IPS-20b (cell line): Measurements from ENCODE around the gene LMF2.
A peak's percentile ranks its signal among the peaks of the same experiment; 100 is the strongest.

Experiments used
- H3K27ac ChIP-seq: one replicate; pipeline ENCODE4 v1.5.1; 2013; ENCODE audit warnings: low read length
- H3K27me3 ChIP-seq: 2 replicates; pipeline ENCODE4 v1.6.1; 2013; ENCODE audit warnings: mild to moderate bottlenecking, low read length, inconsistent platforms; ENCODE audit not compliant: insufficient read depth
- H3K36me3 ChIP-seq: 2 replicates; pipeline ENCODE4 v1.6.1; 2013; ENCODE audit warnings: low read depth, mild to moderate bottlenecking, inconsistent platforms, low read length, moderate library complexity; ENCODE audit not compliant: insufficient read depth
- H3K4me1 ChIP-seq: 2 replicates; pipeline ENCODE4 v1.6.1; 2013; ENCODE audit warnings: mild to moderate bottlenecking, control low read depth, inconsistent platforms, low read length, moderate library complexity; ENCODE audit not compliant: insufficient read depth
- H3K4me3 ChIP-seq: 2 replicates; pipeline ENCODE4 v1.5.1; 2013; ENCODE audit warnings: mild to moderate bottlenecking, low read length, inconsistent platforms
- H3K9ac ChIP-seq: 2 replicates; pipeline ENCODE4 v1.6.1; 2013; ENCODE audit warnings: low read depth, mild to moderate bottlenecking, inconsistent platforms, low read length, moderate library complexity
- H3K9me3 ChIP-seq: 2 replicates; pipeline ENCODE4 v1.6.1; 2013; ENCODE audit warnings: mild to moderate bottlenecking, low read depth, low read length, inconsistent platforms; ENCODE audit not compliant: insufficient read depth

LMF2 gene

GRCh38 chr22:50482107-50483074 lies 25.1 kb downstream of the LMF2 start:
- Histone ChIP-seq H3K9me3 (no peaks in the 10 kb centered on the region), H3K36me3 (no peaks in the 10 kb centered on the region), H3K4me1 (no peaks in the 10 kb centered on the region), H3K4me3 (peak overlapping the region; percentile 68), H3K27me3 (peaks cover 34% of the 10 kb centered on the region), H3K27ac (no peak overlapping the region), H3K9ac (peak overlapping the region; percentile 70; the same call in 1 of the 2 replicates)

GRCh38 chr22:50481440-50482106 lies 25.9 kb downstream of the LMF2 start, which contains the start of gene ADM2:
ADM2 (plus strand) TSS chr22:50481543; CDS start chr22:50481848, 305 bp downstream.
- no peaks in the 10 kb centered on the region for H3K36me3 ChIP-seq
- no peak within 1 kb of the TSS for H3K27ac ChIP-seq
- peak within 1 kb of the TSS; percentile 70; the same call in 1 of the 2 replicates for H3K9ac ChIP-seq
- peak within 1 kb of the TSS; percentile 68 for H3K4me3 ChIP-seq
- no peaks in the 10 kb centered on the region for H3K9me3 ChIP-seq
- H3K27me3 ChIP-seq, result peaks cover 34% of the 10 kb centered on the region
- H3K4me1 ChIP-seq, result no peaks in the 10 kb centered on the region

DNA sequence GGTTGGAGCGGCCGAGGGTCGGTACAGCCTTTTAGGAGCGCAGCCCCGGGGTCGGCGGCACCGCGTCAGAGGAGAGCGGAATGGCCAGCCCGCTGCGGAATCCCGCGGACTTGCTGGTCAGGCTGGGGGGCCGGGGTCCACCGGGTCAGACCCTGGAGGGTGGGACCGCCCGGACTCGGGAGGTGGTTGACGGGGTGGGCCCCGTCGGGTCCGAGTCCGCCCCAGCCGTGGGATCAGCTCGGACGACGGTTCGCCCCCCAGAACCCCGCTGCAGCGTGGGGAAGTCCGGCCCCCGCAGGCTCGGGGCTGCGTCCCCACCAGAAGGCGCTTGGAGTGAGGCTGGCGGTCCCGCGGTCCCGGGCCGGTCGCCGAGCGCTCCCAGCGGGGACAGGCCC lies 26.5 kb downstream of the LMF2 start:
- no peaks in the 10 kb centered on the region for H3K36me3 ChIP-seq
- H3K9me3 ChIP-seq, result no peaks in the 10 kb centered on the region
- H3K27ac ChIP-seq, result no peak overlapping the region
- peaks cover 34% of the 10 kb centered on the region for H3K27me3 ChIP-seq
- H3K4me3 ChIP-seq, result peak overlapping the region; percentile 68; the same call in 1 of the 2 replicates
- H3K9ac ChIP-seq, result peak overlapping the region; percentile 45; the same call in 1 of the 2 replicates
- H3K4me1 ChIP-seq, result no peaks in the 10 kb centered on the region

- Histone ChIP-seq H3K4me1 (peaks cover 5% of the 10 kb centered on the region; the same call in 1 of the 2 replicates), H3K27ac (no peak overlapping the region), H3K36me3 (no peaks in the 10 kb centered on the region), H3K27me3 (peaks cover 34% of the 10 kb centered on the region), H3K9me3 (no peaks in the 10 kb centered on the region), H3K4me3 (no peak overlapping the region), H3K9ac (no peak overlapping the region)
Observed at GRCh38 chr22:50479721-50480120, 27.8 kb downstream of the LMF2 start.

DNA sequence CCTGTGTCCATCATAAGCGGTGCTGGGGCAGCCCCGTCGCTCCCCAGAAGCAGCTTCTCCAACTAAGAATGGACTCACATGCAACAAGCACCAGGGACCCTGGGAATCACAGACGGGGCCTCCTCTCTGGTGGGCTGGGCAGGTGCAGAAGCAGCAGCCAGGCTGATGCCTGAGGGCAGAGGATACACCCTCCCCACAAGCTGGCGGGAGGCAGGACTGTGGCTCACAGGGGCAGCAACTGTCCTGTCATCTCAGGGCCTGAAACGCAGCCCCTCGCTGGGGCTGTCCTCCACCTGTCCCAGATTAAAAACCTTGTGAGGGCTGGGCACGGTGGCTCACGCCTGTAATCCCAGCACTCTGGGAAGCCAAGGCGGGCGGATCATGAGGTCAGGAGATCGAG lies 29.6 kb downstream of the LMF2 start:
- H3K9me3 ChIP-seq, result no peaks in the 10 kb centered on the region
- H3K36me3 ChIP-seq, result no peaks in the 10 kb centered on the region
- H3K4me1 ChIP-seq, result peaks cover 11% of the 10 kb centered on the region; the same call in 1 of the 2 replicates
- H3K27me3 ChIP-seq, result peaks cover 34% of the 10 kb centered on the region
- H3K27ac ChIP-seq, result no peak overlapping the region
- H3K4me3 ChIP-seq, result no peak overlapping the region
- H3K9ac ChIP-seq, result no peak overlapping the region

GRCh38 chr22:50476868-50477267 lies 30.6 kb downstream of the LMF2 start:
- peaks cover 11% of the 10 kb centered on the region; the same call in 1 of the 2 replicates for H3K4me1 ChIP-seq
- H3K36me3 ChIP-seq, result no peaks in the 10 kb centered on the region

DNA sequence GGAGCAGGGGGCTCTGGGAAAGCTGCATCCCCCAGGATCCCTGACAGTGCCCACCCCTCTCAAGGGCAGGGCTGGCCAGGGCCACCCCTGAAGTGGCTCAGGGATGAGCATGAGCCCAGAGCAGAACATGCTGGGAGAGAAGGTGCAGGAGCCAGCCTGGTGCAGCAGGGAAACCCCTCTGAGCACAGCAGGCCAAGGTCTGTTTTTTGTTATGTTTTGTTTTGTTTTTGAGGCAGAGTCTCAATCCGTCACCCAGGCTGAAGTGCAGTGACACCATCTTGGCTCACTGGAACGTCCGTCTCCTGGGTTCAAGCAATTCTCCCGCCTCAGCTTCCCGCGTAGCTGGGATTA lies 31.9 kb downstream of the LMF2 start:
- H3K36me3 ChIP-seq, result no peaks in the 10 kb centered on the region
- no peak overlapping the region for H3K27ac ChIP-seq
- peak overlapping the region; percentile 58; the same call in 1 of the 2 replicates for H3K9ac ChIP-seq
- no peaks in the 10 kb centered on the region for H3K9me3 ChIP-seq
- H3K4me1 ChIP-seq, result peaks cover 11% of the 10 kb centered on the region; the same call in 1 of the 2 replicates
- H3K27me3 ChIP-seq, result peaks cover 22% of the 10 kb centered on the region
- peak overlapping the region; percentile 68; the same call in 1 of the 2 replicates for H3K4me3 ChIP-seq

More at GRCh38 chr22:50476868-50477267, 30.6 kb downstream of the LMF2 start:
- H3K9me3 ChIP-seq, result no peaks in the 10 kb centered on the region
- H3K27me3 ChIP-seq, result peaks cover 30% of the 10 kb centered on the region
- H3K27ac ChIP-seq, result no peak overlapping the region
- no peak overlapping the region for H3K9ac ChIP-seq
- no peak overlapping the region for H3K4me3 ChIP-seq

DNA sequence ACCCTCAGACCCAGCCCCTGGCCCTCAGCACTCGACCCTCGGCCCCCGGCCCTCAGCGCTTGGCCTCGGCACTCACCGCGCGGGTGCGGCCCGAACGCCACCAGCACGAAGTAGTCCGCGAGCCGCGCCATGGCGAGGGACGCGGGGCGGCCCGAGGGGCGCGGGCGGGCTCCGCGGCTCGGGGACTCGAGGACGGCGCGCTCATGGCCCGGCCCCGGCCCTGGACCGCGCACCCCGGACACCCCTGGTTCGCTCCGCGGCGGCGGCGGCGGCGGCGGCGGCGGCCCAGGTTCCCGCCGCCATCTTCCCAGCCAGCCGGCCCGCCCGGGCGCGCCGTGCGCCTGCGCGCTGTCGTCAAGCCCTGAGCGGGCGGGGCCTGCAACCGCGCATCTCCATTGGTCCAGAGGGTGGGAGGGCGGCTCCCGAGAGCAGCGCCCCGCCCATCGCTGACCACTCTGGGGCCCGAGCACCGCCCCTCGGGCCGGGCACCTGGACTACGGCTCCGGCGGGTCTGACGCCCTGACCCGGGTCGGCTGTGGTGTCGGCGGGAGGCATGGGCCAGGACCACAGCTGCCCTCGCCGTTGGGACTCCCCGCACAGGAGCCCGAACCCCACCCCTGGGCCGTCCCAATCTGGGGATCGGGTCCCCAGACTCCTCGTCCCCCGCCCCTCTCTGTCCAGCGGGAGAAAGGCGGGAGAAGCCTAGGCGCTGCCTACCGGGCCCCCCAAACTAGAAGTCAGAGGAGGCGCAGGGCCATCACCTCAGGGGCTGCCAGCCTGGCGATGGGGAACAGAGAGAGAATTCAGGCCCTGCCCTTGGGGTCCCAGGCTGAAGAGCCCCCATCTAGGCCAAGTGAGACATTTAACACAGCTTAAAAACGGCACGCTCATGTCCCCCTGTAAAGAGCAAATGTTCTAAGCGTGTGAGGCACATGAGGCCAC lies 32.5 kb downstream of the LMF2 start, which contains the start of gene SBF1:
TSS of gene SBF1 (minus strand) at position 326 of the 942 bp plus-strand sequence. CDS start at position 131, 195 bp downstream.
- no peaks in the 10 kb centered on the region for H3K36me3 ChIP-seq
- H3K27me3 ChIP-seq, result peaks cover 16% of the 10 kb centered on the region
- H3K4me1 ChIP-seq, result peaks cover 17% of the 10 kb centered on the region; the same call in 1 of the 2 replicates
- H3K4me3 ChIP-seq, result peak within 1 kb of the TSS; percentile 73
- H3K9me3 ChIP-seq, result no peaks in the 10 kb centered on the region
- peak within 1 kb of the TSS; percentile 69; the same call in 1 of the 2 replicates for H3K9ac ChIP-seq
- H3K27ac ChIP-seq, result no peak within 1 kb of the TSS

DNA sequence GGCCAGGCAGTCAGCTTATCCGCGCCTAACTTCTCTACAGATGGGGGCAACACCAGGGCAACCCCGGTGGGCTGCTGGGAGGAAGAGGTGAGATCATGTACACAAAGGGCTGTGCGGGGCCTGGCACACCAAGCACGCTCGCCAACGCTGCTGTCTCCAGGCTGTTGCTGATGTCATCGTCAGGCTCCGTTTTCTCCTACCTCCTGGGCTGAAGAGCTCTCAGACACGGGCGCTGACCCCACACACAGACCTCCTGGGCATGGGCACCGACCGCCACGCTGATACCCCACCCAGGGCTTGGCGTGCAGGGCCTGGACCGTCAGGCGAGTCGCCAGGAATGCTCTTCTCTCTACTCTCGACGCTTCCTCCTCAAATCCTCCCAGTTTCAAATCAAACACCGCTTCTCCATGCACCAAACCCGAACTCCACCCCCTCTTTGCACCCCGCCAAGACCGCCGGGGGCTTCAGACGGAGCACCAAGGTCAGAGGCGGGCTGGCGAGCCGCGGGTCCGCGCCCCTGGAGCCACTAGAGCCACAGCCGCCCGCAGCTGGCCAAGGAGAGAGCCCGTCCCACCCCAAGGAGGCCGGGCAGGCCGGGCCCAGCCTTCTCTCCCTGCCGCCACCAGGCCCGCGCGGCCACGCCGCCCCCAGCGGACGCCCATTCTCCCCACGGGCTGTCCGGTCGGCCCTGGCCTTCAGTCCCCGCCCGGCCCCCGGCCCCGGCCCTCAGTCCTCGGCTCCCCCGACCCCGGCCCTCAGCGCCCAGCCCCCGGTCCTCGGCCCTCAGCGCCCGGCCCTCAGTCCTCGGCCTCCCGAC lies 33.4 kb downstream of the LMF2 start:
- peak overlapping the region; percentile 69; the same call in 1 of the 2 replicates for H3K9ac ChIP-seq
- no peaks in the 10 kb centered on the region for H3K36me3 ChIP-seq
- no peak overlapping the region for H3K27ac ChIP-seq
- peaks cover 6% of the 10 kb centered on the region for H3K27me3 ChIP-seq
- no peaks in the 10 kb centered on the region for H3K9me3 ChIP-seq
- peak overlapping the region; percentile 73 for H3K4me3 ChIP-seq
- H3K4me1 ChIP-seq, result peaks cover 21% of the 10 kb centered on the region; the same call in 1 of the 2 replicates

DNA sequence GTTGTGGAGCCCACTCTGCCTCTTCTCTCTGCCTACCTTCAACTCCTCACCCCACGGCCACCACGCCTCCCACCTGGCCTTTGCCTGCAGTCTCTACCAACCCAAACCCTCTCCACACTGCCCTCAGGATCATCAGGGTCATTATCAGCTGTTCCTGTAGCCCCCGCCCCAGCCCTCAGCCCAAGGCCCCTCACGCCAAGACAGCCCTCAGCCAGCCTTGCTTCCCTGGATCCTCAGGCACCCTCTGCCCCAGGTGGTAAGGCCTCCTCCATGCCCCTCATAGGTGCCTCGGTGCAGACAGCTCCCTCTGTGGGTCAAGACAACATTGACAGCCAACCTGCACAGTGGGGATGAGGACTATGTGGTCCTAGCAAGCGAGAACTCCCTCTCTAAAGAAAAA lies 34.4 kb downstream of the LMF2 start:
- H3K4me3 ChIP-seq, result no peak overlapping the region
- H3K9me3 ChIP-seq, result no peaks in the 10 kb centered on the region
- no peak overlapping the region for H3K9ac ChIP-seq
- H3K36me3 ChIP-seq, result no peaks in the 10 kb centered on the region
- H3K27ac ChIP-seq, result no peak overlapping the region
- no peaks in the 10 kb centered on the region for H3K27me3 ChIP-seq
- H3K4me1 ChIP-seq, result peaks cover 21% of the 10 kb centered on the region; the same call in 1 of the 2 replicates
